Activated CD4-positive, alpha-beta T cell treated with anti-CD3 and anti-CD28 coated beads for 36 hours (primary cell): ENCODE results near the gene CDH18. TPM values are rescaled to one million over a fixed set of nuclear protein-coding genes. Genes with fewer than 3 reads are reported as not detected.
A peak's percentile ranks its signal among the peaks of the same experiment; 100 is the strongest.

ENCODE experiments used
- ATAC-seq: fragments of 200-7000 bp; cut with Tn5 transposase; one replicate; pipeline ENCODE4 v1.10.0; 2021; ENCODE audit warnings: mild to moderate bottlenecking, moderate library complexity
- CTCF ChIA-PET: fragments of 350-600 bp; sonication (Branson Sonifier 250); formaldehyde crosslinking; loops from one replicate; lab custom pipeline; 2021; ENCODE audit warnings: antibody characterized with exemption; lab: Charles Lee
- POLR2A ChIA-PET: fragments of 350-600 bp; sonication (Branson Sonifier 250); formaldehyde crosslinking; loops from one replicate; lab custom pipeline; 2021; ENCODE audit warnings: antibody characterized with exemption, inconsistent platforms; lab: Charles Lee
- DNase-seq: peaks from one replicate; pipeline ENCODE4 v3.0.0-alpha.2; 2020
- H3K27ac Mint-ChIP-seq: one replicate; pipeline ENCODE4 v1.8.0; 2021; ENCODE audit warnings: mixed read lengths
- H3K27me3 Mint-ChIP-seq: one replicate; pipeline ENCODE4 v1.8.0; 2021; ENCODE audit warnings: mixed read lengths
- H3K36me3 Mint-ChIP-seq: one replicate; pipeline ENCODE4 v1.8.0; 2021; ENCODE audit warnings: low read depth, mixed read lengths
- H3K4me1 Mint-ChIP-seq: one replicate; pipeline ENCODE4 v1.8.0; 2021; ENCODE audit warnings: mixed read lengths
- H3K4me3 Mint-ChIP-seq: one replicate; pipeline ENCODE4 v1.8.0; 2021; ENCODE audit warnings: mild to moderate bottlenecking, moderate library complexity, mixed read lengths
- H3K9me3 Mint-ChIP-seq: one replicate; pipeline ENCODE4 v1.8.0; 2021; ENCODE audit warnings: low read depth, mixed read lengths
- intact Hi-C, 2 experiments: fragments of 100-400 bp; cut with DNase I in 1 of 2; cut with micrococcal nuclease in 1 of 2; formaldehyde crosslinking; loops; one replicate each; pipeline versions ENCODE4 v1.14.2 to v1.15.1; 2022 to 2024; cut with DNase I, micrococcal nuclease
- total RNA-seq, 2 experiments: library from RNA; stranded (reverse); gene quantifications; one replicate each; pipeline ENCODE4 v1.2.3, GENCODE V29; 2021

The CDH18 gene
- total RNA-seq, 2 experiments from 2014 or later, result not detected

- DNase-seq (no peak), ATAC-seq (no peak)
- POLR2A ChIA-PET, result no interaction called here
- H3K4me1 Mint-ChIP-seq, result no peaks in the 10 kb centered on the region
- CTCF ChIA-PET, result no interaction called here
- no peaks in the 10 kb centered on the region for H3K9me3 Mint-ChIP-seq
- intact Hi-C loops, result no loop called here
- H3K4me3 Mint-ChIP-seq, result no peak overlapping the region
- no peaks in the 10 kb centered on the region for H3K36me3 Mint-ChIP-seq
- H3K27ac Mint-ChIP-seq, result no peak overlapping the region
- no peaks in the 10 kb centered on the region for H3K27me3 Mint-ChIP-seq
Measured at GRCh38 chr5:19555876-19556275, 432.1 kb downstream of the CDH18 start.

- no peaks in the 10 kb centered on the region for H3K9me3 Mint-ChIP-seq
- H3K27ac Mint-ChIP-seq, result no peak overlapping the region
- ChIA-PET POLR2A (no interaction called here), CTCF (no interaction called here)
- ATAC-seq (no peak), DNase-seq (no peak)
- no peaks in the 10 kb centered on the region for H3K27me3 Mint-ChIP-seq
- no peaks in the 10 kb centered on the region for H3K4me1 Mint-ChIP-seq
- intact Hi-C loops, result no loop called here
- H3K4me3 Mint-ChIP-seq, result no peak overlapping the region
- H3K36me3 Mint-ChIP-seq, result no peaks in the 10 kb centered on the region
Measured at GRCh38 chr5:19555436-19555835, 432.6 kb downstream of the CDH18 start.

- CTCF ChIA-PET, result no interaction called here
- no peak for ATAC-seq
Measured at GRCh38 chr5:19554524-19554923, 433.5 kb downstream of the CDH18 start.

DNA sequence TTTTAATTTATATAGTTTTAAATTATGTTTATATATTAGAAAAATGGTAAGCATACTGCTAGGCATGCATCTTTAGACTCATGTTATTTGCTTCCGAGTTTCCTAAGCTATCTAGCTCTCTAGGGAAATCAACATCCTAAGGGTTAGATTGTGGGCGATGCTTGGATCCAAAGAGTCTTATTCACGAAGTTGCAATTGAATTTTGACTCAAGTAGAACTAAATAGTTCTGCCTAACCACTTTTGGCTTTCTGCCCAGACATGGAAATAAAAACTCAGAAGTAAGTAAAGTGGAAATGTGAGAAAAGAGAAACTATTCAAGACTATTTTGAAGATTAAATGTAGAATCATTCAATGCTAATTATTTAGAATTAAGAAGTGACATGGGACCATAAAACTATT, 440.4 kb downstream of the CDH18 start:
- intact Hi-C loops, result no loop called here
- Mint-ChIP-seq H3K4me3 (no peak overlapping the region), H3K4me1 (no peaks in the 10 kb centered on the region)

More at GRCh38 chr5:19554524-19554923, 433.5 kb downstream of the CDH18 start:
- POLR2A ChIA-PET, result no interaction called here
- Mint-ChIP-seq H3K4me1 (no peaks in the 10 kb centered on the region), H3K27me3 (no peaks in the 10 kb centered on the region), H3K4me3 (no peak overlapping the region), H3K36me3 (no peaks in the 10 kb centered on the region), H3K27ac (no peak overlapping the region), H3K9me3 (peaks cover 3% of the 10 kb centered on the region)
- intact Hi-C loops, result no loop called here
- DNase-seq, result no peak

DNA sequence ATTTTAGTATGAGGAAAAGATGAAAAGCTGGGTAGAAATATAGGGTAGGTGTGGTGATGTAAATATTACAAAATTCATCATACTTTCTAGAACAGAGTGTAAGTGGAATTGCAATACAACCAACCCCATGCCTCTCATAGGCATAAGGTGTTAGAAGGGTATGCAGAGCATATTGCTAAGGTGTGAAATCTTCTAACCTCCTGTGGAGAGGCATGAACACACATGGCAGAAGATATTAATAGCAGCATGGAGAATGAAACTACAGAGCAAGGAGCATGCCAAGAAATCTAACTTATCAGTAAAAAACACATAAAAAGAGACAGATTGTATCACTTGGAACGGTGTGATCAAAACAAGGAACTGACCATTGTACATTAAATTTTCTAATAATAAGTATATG, 441.5 kb downstream of the CDH18 start:
- Mint-ChIP-seq H3K9me3 (peaks cover 5% of the 10 kb centered on the region), H3K27ac (no peak overlapping the region), H3K27me3 (no peaks in the 10 kb centered on the region), H3K4me1 (no peaks in the 10 kb centered on the region), H3K36me3 (no peaks in the 10 kb centered on the region), H3K4me3 (no peak overlapping the region)
- intact Hi-C loops, result no loop called here
- no peak for ATAC-seq
- DNase-seq, result no peak
- ChIA-PET POLR2A (no interaction called here), CTCF (no interaction called here)

More for the DNA sequence above, 440.4 kb downstream of the CDH18 start:
- Mint-ChIP-seq H3K9me3 (peaks cover 5% of the 10 kb centered on the region), H3K36me3 (no peaks in the 10 kb centered on the region), H3K27ac (no peak overlapping the region), H3K27me3 (no peaks in the 10 kb centered on the region)
- POLR2A ChIA-PET, result no interaction called here
- ATAC-seq (no peak), DNase-seq (no peak)
- CTCF ChIA-PET, result no interaction called here

DNA sequence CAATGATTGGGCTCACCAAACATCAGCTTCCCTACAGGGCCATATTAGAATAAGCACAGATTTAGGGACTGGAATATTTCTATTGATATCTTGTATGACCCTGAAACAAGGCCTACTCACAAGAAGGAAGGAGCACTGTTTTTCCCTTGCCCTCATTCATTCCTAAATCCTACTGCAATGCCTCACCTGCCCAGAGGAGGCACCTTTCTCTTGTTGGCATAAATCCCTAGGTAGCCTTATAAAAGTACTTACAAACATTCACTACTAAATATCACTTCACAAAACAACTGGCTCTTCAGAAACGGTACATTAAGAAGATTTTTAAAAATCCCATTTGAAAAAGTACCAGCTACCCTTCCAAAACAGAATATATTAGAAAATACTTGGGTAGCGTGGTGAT, 449.4 kb downstream of the CDH18 start:
- ATAC-seq, result no peak
- no peaks in the 10 kb centered on the region for H3K4me1 Mint-ChIP-seq
- H3K36me3 Mint-ChIP-seq, result no peaks in the 10 kb centered on the region
- CTCF ChIA-PET, result interaction anchor here (1.8 kb wide), 1 partner anchor 23 kb away, joined by 3 read pairs; no protein-coding TSS in a partner anchor
- H3K27ac Mint-ChIP-seq, result no peak overlapping the region
- no peak overlapping the region for H3K4me3 Mint-ChIP-seq
- H3K9me3 Mint-ChIP-seq, result peaks cover 19% of the 10 kb centered on the region
- POLR2A ChIA-PET, result no interaction called here
- no peaks in the 10 kb centered on the region for H3K27me3 Mint-ChIP-seq
- no peak for DNase-seq
- intact Hi-C loops, result no loop called here

DNA sequence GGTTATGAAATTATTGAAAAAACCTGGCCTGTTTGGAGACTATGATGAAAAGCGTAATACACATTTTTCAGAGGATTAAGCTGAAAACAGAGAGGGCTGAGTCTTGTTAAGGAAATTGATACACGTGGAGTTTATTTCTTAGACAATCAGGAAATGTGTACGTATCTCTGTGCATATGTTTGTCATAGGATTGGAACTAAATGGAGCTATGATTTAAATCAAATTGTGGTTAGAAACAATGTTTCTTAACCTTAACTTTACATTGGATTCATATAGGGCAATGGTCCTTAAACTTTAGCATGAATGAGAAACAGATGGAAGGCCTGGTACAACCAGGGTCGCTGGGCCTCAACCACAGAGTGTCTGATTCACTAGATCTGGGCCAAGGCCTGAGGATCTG, 451.6 kb downstream of the CDH18 start:
- no peak overlapping the region for H3K4me3 Mint-ChIP-seq
- no peaks in the 10 kb centered on the region for H3K27me3 Mint-ChIP-seq
- no peaks in the 10 kb centered on the region for H3K36me3 Mint-ChIP-seq
- DNase-seq (no peak), ATAC-seq (no peak)
- H3K4me1 Mint-ChIP-seq, result no peaks in the 10 kb centered on the region
- intact Hi-C loops, result no loop called here
- CTCF ChIA-PET, result no interaction called here
- POLR2A ChIA-PET, result no interaction called here
- no peak overlapping the region for H3K27ac Mint-ChIP-seq
- H3K9me3 Mint-ChIP-seq, result peaks cover 19% of the 10 kb centered on the region

DNA sequence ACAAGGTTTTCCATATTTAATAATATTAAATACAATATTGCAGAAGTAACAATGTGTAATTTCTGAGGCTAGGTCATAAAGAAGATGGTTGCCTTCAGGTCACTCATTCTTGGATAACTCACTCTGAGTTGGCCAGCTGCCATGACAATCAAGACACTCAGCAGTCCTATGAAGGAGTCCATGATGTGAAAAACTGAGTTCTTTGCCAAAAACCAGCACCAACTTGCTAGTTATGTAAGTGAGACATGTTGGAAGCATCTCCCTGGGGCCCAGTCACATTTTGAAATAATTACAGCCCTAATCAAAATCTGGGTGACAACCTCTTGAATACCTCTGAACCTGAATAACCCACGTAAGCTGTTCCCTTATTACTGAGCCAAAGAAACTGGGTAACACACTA, 453.2 kb downstream of the CDH18 start:
- Mint-ChIP-seq H3K27me3 (no peaks in the 10 kb centered on the region), H3K4me3 (no peak overlapping the region)

DNA sequence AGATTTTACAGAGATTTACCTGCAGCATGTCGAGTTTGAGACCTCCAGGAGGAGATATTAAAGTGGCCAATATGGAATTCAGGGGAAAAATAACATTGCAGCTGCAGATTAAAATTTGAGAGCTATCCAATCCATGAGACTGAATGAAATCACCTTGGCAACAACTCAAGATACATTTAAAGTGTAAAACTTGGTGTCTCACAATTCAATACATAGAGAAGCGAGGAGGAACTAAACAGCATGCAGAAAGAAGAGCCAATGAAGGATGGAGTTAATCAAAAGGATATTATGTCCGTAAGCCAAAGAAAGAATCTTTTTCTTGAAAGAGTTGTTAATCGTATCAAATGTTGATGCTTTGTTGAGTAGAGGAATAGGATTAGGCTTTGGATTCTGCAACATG, 455.1 kb downstream of the CDH18 start:
- intact Hi-C loops, result no loop called here
- ChIA-PET CTCF (no interaction called here), POLR2A (no interaction called here)
- no peak overlapping the region for H3K4me3 Mint-ChIP-seq
- no peaks in the 10 kb centered on the region for H3K36me3 Mint-ChIP-seq
- no peak for ATAC-seq
- H3K27me3 Mint-ChIP-seq, result no peaks in the 10 kb centered on the region
- no peak for DNase-seq
- H3K9me3 Mint-ChIP-seq, result peaks cover 14% of the 10 kb centered on the region
- no peaks in the 10 kb centered on the region for H3K4me1 Mint-ChIP-seq
- H3K27ac Mint-ChIP-seq, result no peak overlapping the region

More for the DNA sequence above, 453.2 kb downstream of the CDH18 start:
- Mint-ChIP-seq H3K9me3 (peaks cover 16% of the 10 kb centered on the region), H3K4me1 (no peaks in the 10 kb centered on the region), H3K27ac (no peak overlapping the region), H3K36me3 (no peaks in the 10 kb centered on the region)
- ChIA-PET CTCF (no interaction called here), POLR2A (no interaction called here)
- DNase-seq (no peak), ATAC-seq (no peak)
- intact Hi-C loops, result no loop called here

GRCh38 chr5:19531374-19531952, 456.5 kb downstream of the CDH18 start:
- CTCF ChIA-PET, result no interaction called here
- Mint-ChIP-seq H3K4me3 (no peak overlapping the region), H3K4me1 (no peaks in the 10 kb centered on the region), H3K36me3 (no peaks in the 10 kb centered on the region), H3K9me3 (peaks cover 7% of the 10 kb centered on the region), H3K27ac (no peak overlapping the region), H3K27me3 (no peaks in the 10 kb centered on the region)
- DNase-seq (no peak), ATAC-seq (peak; percentile 39)
- intact Hi-C loops, result no loop called here
- POLR2A ChIA-PET, result no interaction called here

GRCh38 chr5:19519448-19519847, 468.6 kb downstream of the CDH18 start:
- peaks cover 12% of the 10 kb centered on the region for H3K9me3 Mint-ChIP-seq
- no peaks in the 10 kb centered on the region for H3K4me1 Mint-ChIP-seq
- ATAC-seq, result no peak
- ChIA-PET CTCF (no interaction called here), POLR2A (no interaction called here)
- H3K27ac Mint-ChIP-seq, result no peak overlapping the region
- no peak for DNase-seq
- no peaks in the 10 kb centered on the region for H3K27me3 Mint-ChIP-seq
- intact Hi-C loops, result no loop called here
- H3K4me3 Mint-ChIP-seq, result no peak overlapping the region
- no peaks in the 10 kb centered on the region for H3K36me3 Mint-ChIP-seq

GRCh38 chr5:19498852-19499251, 489.1 kb downstream of the CDH18 start:
- no peaks in the 10 kb centered on the region for H3K36me3 Mint-ChIP-seq
- H3K9me3 Mint-ChIP-seq, result peaks cover 6% of the 10 kb centered on the region
- DNase-seq (no peak), ATAC-seq (no peak)
- H3K4me1 Mint-ChIP-seq, result no peaks in the 10 kb centered on the region
- H3K4me3 Mint-ChIP-seq, result no peak overlapping the region
- intact Hi-C loops, result no loop called here
- ChIA-PET CTCF (no interaction called here), POLR2A (no interaction called here)
- no peaks in the 10 kb centered on the region for H3K27me3 Mint-ChIP-seq
- no peak overlapping the region for H3K27ac Mint-ChIP-seq
